CD14-positive monocyte (primary cell): Measurements from ENCODE around the gene HBM. TPM values are rescaled to one million over a fixed set of nuclear protein-coding genes. Genes with fewer than 3 reads are reported as not detected.

Experiments used
- DNase-seq, 3 donors: peaks; one replicate each; pipeline ENCODE4 v3.0.0-alpha.2; 2011 to 2022
- H2AFZ ChIP-seq: 2 replicates; pipeline ENCODE4 v1.6.0; 2012; ENCODE audit warnings: mild to moderate bottlenecking, low read depth, low read length, inconsistent platforms; ENCODE audit not compliant: insufficient read depth, poor library complexity, severe bottlenecking
- H3K27ac ChIP-seq, 2 donors: 1 replicate in 1 of 2; 2 replicates in 1 of 2; pipeline ENCODE4 v1.5.1; 2012 to 2013; ENCODE audit warnings: low read length in 2 of 2, control low read depth in 1 of 2, inconsistent platforms in 1 of 2, low read depth in 1 of 2, mild to moderate bottlenecking in 1 of 2
- H3K27me3 ChIP-seq, 2 donors: one replicate each; pipeline versions ENCODE4 v1.6.0 to v1.6.1; 2011 to 2013; ENCODE audit warnings: low read length in 2 of 2; ENCODE audit not compliant: control insufficient read depth in 2 of 2, insufficient read depth in 2 of 2
- H3K36me3 ChIP-seq, 2 donors: replicated peaks in 1 of 2; 1 replicate in 1 of 2; 2 replicates in 1 of 2; pipeline versions ENCODE4 v1.5.1 to v1.6.1; 2012 to 2013; ENCODE audit warnings: low read length in 2 of 2, control low read depth in 1 of 2, inconsistent platforms in 1 of 2, mild to moderate bottlenecking in 1 of 2; ENCODE audit not compliant: insufficient read depth in 2 of 2, control insufficient read depth in 1 of 2
- H3K4me1 ChIP-seq, 2 donors: 1 replicate in 1 of 2; 2 replicates in 1 of 2; pipeline versions ENCODE4 v1.5.1 to v1.6.1; 2012 to 2013; ENCODE audit warnings: low read length in 2 of 2, control low read depth in 1 of 2, inconsistent platforms in 1 of 2, mild to moderate bottlenecking in 1 of 2, moderate library complexity in 1 of 2; ENCODE audit not compliant: insufficient read depth in 2 of 2, control insufficient read depth in 1 of 2
- H3K4me2 ChIP-seq: replicated peaks from 2 replicates; pipeline ENCODE3; 2012; ENCODE audit warnings: low read length, moderate library complexity, mild to moderate bottlenecking; ENCODE audit not compliant: poor library complexity, severe bottlenecking; ENCODE audit errors: extremely low read depth
- H3K4me3 ChIP-seq, 3 experiments: fragments of 200-600 bp in 1 of 3; sonication (generic) in 1 of 3; replicated peaks in 1 of 3; 1 replicate in 2 of 3; 2 replicates in 1 of 3; pipeline ENCODE4 v1.5.1; 2011 to 2013; ENCODE audit warnings: low read length in 3 of 3, mild to moderate bottlenecking in 3 of 3, control low read depth in 2 of 3, low read depth in 2 of 3, inconsistent platforms in 1 of 3, moderate library complexity in 1 of 3
- H3K79me2 ChIP-seq: 2 replicates; pipeline ENCODE4 v1.6.0; 2012; ENCODE audit warnings: mild to moderate bottlenecking, control low read depth, inconsistent platforms, low read length, moderate library complexity; ENCODE audit not compliant: insufficient read depth
- H3K9ac ChIP-seq: 2 replicates; pipeline ENCODE4 v1.6.0; 2017; ENCODE audit warnings: low read length, mild to moderate bottlenecking; ENCODE audit not compliant: insufficient read depth, poor library complexity, severe bottlenecking
- H3K9me3 ChIP-seq, 2 donors: replicated peaks in 1 of 2; 1 replicate in 1 of 2; 2 replicates in 1 of 2; pipeline versions ENCODE4 v1.5.1 to v1.6.1; 2012 to 2013; ENCODE audit warnings: low read length in 2 of 2, control low read depth in 1 of 2; ENCODE audit not compliant: control insufficient read depth in 1 of 2, insufficient read depth in 1 of 2
- H4K20me1 ChIP-seq: 2 replicates; pipeline ENCODE4 v1.6.0; 2012; ENCODE audit warnings: mild to moderate bottlenecking, low read length, control low read depth, moderate library complexity; ENCODE audit not compliant: insufficient read depth
- H3K27ac Mint-ChIP-seq, 7 donors: one replicate each; pipeline ENCODE4 v1.8.0; 2020; ENCODE audit warnings: mild to moderate bottlenecking in 7 of 7, mixed read lengths in 7 of 7, moderate library complexity in 6 of 7, inconsistent platforms in 2 of 7
- H3K27me3 Mint-ChIP-seq, 3 donors: one replicate each; pipeline ENCODE4 v1.8.0; 2021 to 2022; ENCODE audit warnings: low read depth in 3 of 3, mild to moderate bottlenecking in 3 of 3, mixed read lengths in 3 of 3, moderate library complexity in 3 of 3, inconsistent platforms in 1 of 3
- H3K36me3 Mint-ChIP-seq, 2 donors: one replicate each; pipeline ENCODE4 v1.8.0; 2020; ENCODE audit warnings: mixed read lengths in 2 of 2, inconsistent platforms in 1 of 2, mild to moderate bottlenecking in 1 of 2
- H3K4me1 Mint-ChIP-seq: one replicate; pipeline ENCODE4 v1.8.0; 2020; ENCODE audit warnings: mild to moderate bottlenecking, mixed read lengths
- H3K4me3 Mint-ChIP-seq, 2 donors: one replicate each; pipeline ENCODE4 v1.8.0; 2020; ENCODE audit warnings: mild to moderate bottlenecking in 2 of 2, mixed read lengths in 2 of 2, moderate library complexity in 1 of 2
- H3K9me3 Mint-ChIP-seq, 7 donors: one replicate each; pipeline ENCODE4 v1.8.0; 2020 to 2022; ENCODE audit warnings: mixed read lengths in 7 of 7, mild to moderate bottlenecking in 6 of 7, moderate library complexity in 6 of 7, inconsistent platforms in 2 of 7
- WGBS: methylation state at CpG from one replicate; pipeline ENCODE4 v1.1.5; 2013; ENCODE audit warnings: missing lambda C conversion rate; ENCODE audit not compliant: insufficient coverage; 5-methylcytosine and 5-hydroxymethylcytosine counted together
- intact Hi-C, 2 donors: fragments of 100-400 bp; cut with micrococcal nuclease; formaldehyde crosslinking; loops; one replicate each; pipeline versions ENCODE4 v1.15.0 to v1.15.1; 2023
- polyA plus RNA-seq, 3 donors: library from polyadenylated mRNA; depleted of rRNA in 1 of 3; unstranded in 2 of 3; stranded (reverse) in 1 of 3; fragments of 300-500 nt in 2 of 3; fragments of >200 nt in 1 of 3; fragmentation: Illumina TruSeq in 2 of 3; gene quantifications; 1 replicate in 2 of 3; 2 replicates in 1 of 3; pipeline ENCODE4 v1.2.3, GENCODE V29; 2012 to 2021
- TF ChIP-seq, protein P1 (sequence below): fragments of 200-600 bp; IDR thresholded peaks from one replicate; pipeline ENCODE4 v1.8.0; 2022; ENCODE audit warnings: antibody characterized with exemption, mild to moderate bottlenecking

Gene HBM
- polyA plus RNA-seq, 3 donors, result not detected

DNA sequence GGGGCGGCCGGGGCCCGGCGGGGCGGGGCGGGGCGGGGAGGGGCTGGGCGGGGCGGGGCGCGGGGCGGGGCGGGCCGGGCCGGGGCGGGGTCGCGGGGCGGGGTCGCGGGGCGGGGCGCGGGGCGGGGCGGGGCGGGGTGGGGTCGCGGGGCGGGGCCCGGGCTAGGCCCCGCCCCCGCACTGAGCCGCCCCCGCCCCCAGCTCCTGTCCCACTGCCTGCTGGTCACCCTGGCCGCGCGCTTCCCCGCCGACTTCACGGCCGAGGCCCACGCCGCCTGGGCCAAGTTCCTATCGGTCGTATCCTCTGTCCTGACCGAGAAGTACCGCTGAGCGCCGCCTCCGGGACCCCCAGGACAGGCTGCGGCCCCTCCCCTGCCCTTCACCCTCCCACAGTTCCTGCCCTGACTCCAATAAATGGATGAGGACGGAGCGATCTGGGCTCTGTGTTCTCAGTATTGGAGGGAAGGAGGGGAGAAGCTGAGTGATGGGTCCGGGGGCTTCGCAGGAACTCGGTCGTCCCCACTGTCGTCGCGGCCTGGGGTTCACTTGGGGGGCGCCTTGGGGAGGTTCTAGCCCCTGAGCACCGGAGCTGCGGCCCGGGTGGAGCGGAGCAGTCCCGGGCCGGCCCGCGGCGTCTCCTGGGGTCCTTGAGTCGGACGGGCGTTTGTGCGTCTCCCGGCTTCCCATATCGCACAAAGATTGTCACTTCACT is 795 bp upstream of the HBM start:
- H3K4me1 ChIP-seq, result peaks cover 8 to 16% of the 10 kb centered on the region in 2 donors
- no peaks in the 10 kb centered on the region for H4K20me1 ChIP-seq
- peak overlapping the region; percentile 58 for H3K4me2 ChIP-seq
- H3K27ac ChIP-seq, result no peak overlapping the region
- TF ChIP-seq, protein P1, sequence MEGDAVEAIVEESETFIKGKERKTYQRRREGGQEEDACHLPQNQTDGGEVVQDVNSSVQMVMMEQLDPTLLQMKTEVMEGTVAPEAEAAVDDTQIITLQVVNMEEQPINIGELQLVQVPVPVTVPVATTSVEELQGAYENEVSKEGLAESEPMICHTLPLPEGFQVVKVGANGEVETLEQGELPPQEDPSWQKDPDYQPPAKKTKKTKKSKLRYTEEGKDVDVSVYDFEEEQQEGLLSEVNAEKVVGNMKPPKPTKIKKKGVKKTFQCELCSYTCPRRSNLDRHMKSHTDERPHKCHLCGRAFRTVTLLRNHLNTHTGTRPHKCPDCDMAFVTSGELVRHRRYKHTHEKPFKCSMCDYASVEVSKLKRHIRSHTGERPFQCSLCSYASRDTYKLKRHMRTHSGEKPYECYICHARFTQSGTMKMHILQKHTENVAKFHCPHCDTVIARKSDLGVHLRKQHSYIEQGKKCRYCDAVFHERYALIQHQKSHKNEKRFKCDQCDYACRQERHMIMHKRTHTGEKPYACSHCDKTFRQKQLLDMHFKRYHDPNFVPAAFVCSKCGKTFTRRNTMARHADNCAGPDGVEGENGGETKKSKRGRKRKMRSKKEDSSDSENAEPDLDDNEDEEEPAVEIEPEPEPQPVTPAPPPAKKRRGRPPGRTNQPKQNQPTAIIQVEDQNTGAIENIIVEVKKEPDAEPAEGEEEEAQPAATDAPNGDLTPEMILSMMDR, result no peak
- peaks cover 0 to 21% of the 10 kb centered on the region in 2 donors for H3K9me3 ChIP-seq
- intact Hi-C loops, result no loop called here
- H3K27me3 ChIP-seq, result peaks cover 33 to 59% of the 10 kb centered on the region in 2 donors
- H3K9ac ChIP-seq, result no peak overlapping the region
- no peaks in the 10 kb centered on the region for H3K36me3 ChIP-seq
- Mint-ChIP-seq H3K4me1 (peaks cover 10% of the 10 kb centered on the region), H3K9me3 (peaks cover 0 to 11% (median 6%) of the 10 kb centered on the region in 7 donors), H3K4me3 (peak overlapping the region; percentile 54 to 71), H3K36me3 (no peaks in the 10 kb centered on the region), H3K27me3 (peaks cover 61 to 78% (median 69%) of the 10 kb centered on the region in 3 donors), H3K27ac (peak overlapping the region in 1 of 7 donors; percentile 11)
- WGBS, result under 1% methylated on average over 43 of the region's 77 CpGs
- no peak overlapping the region for H2AFZ ChIP-seq
- DNase-seq, result no peak
- peak overlapping the region in 1 of 3 experiments; percentile 51 for H3K4me3 ChIP-seq
- no peaks in the 10 kb centered on the region for H3K79me2 ChIP-seq

DNA sequence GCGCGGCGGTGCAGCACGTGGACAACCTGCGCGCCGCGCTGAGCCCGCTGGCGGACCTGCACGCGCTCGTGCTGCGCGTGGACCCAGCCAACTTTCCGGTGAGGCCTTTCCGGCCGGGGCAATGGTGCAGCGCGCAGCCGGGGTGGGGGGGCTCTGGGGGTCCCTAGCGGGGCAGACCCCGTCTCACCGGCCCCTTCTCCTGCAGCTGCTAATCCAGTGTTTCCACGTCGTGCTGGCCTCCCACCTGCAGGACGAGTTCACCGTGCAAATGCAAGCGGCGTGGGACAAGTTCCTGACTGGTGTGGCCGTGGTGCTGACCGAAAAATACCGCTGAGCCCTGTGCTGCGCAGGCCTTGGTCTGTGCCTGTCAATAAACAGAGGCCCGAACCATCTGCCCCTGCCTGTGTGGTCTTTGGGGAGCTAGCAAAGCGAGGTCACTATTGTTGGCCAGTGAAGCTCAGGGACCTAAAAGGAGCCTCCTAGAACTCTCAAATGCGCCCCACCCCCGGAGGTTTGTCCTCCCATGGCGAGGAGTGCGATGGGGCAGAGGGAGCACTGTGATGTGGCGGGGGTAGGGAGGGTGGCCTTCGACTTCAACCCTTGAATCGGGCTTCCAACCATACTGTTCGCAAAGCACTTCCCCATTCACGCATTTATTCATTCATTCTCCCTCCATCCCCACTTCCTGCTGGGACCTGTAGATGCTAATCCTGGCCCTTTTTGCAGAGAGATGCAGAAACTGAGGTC is 770 bp downstream of the HBM start:
- no peak for DNase-seq

More for the DNA sequence above, 770 bp downstream of the HBM start:
- TF ChIP-seq, protein P1, result no peak
- H3K79me2 ChIP-seq, result no peaks in the 10 kb centered on the region
- H3K36me3 ChIP-seq, result no peaks in the 10 kb centered on the region
- Mint-ChIP-seq H3K36me3 (no peaks in the 10 kb centered on the region), H3K9me3 (peaks cover 0 to 11% (median 6%) of the 10 kb centered on the region in 7 donors), H3K27ac (no peak overlapping the region), H3K4me3 (peak overlapping the region in 1 of 2 donors; percentile 79), H3K27me3 (peaks cover 72 to 85% (median 78%) of the 10 kb centered on the region in 3 donors), H3K4me1 (peaks cover 10% of the 10 kb centered on the region)
- H3K4me1 ChIP-seq, result peaks cover 8 to 16% of the 10 kb centered on the region in 2 donors
- peaks cover 0 to 21% of the 10 kb centered on the region in 2 donors for H3K9me3 ChIP-seq
- peaks cover 37 to 69% of the 10 kb centered on the region in 2 donors for H3K27me3 ChIP-seq
- H3K4me2 ChIP-seq, result no peak overlapping the region
- intact Hi-C loops, result no loop called here
- H3K4me3 ChIP-seq, result no peak overlapping the region
- no peak overlapping the region for H3K27ac ChIP-seq
- H2AFZ ChIP-seq, result no peak overlapping the region
- no peak overlapping the region for H3K9ac ChIP-seq
- H4K20me1 ChIP-seq, result no peaks in the 10 kb centered on the region
- 4% methylated on average over 38 of the region's 45 CpGs for WGBS
